ENCODE results near the gene ATG2A. TPM values are rescaled to one million over a fixed set of nuclear protein-coding genes. Genes with fewer than 3 reads are reported as not detected.
A peak's percentile ranks its signal among the peaks of the same experiment; 100 is the strongest.

The ATG2A gene
- total and polyA plus RNA-seq, 10 of the 15 experiments (the other 5 are each of a cell fraction or from before 2014, with no cell fraction given): 0.08 to 19.0 (median 4.6) TPM

DNA sequence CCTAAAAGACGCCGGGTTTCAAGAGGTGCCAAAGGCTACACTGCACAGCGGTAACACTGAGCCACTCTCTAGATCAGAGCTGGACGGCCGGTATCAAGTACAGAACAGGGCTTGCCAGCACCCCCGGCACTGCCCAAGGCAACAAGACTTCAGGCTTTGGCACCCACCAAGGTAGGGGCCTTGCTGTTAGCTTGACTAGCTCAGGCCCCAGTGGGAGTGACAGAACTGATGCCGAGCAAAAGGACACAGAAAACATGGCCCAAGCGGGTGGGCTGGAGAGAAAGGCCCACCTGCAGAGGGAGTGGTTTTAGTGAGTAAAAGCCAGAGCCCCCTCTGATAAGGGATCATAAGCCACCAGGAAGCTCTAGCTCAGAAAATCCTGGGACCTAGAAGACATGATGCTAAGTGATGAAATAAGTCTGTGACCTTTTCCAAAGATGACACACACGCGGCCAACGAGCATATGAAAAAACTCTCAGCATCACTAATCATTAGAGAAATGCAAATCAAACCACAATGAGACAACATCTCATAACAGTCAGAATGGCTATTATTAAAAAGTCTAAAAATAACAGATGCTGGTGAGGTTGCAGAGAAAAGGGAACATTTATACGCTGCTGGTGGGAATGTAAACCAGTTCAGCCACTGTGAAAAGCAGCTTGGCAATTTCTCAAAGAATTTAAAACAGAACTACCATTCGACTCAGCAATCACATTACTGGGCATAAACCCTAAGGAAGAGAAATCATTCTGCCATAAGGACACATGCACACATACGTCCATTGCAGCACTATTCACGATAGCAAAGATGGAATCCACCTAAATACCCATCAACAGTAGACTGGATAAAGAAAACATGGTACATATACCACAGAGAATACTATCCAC is 51.5 kb downstream of the ATG2A start (continued):
- TF ChIP-seq, protein P1, sequence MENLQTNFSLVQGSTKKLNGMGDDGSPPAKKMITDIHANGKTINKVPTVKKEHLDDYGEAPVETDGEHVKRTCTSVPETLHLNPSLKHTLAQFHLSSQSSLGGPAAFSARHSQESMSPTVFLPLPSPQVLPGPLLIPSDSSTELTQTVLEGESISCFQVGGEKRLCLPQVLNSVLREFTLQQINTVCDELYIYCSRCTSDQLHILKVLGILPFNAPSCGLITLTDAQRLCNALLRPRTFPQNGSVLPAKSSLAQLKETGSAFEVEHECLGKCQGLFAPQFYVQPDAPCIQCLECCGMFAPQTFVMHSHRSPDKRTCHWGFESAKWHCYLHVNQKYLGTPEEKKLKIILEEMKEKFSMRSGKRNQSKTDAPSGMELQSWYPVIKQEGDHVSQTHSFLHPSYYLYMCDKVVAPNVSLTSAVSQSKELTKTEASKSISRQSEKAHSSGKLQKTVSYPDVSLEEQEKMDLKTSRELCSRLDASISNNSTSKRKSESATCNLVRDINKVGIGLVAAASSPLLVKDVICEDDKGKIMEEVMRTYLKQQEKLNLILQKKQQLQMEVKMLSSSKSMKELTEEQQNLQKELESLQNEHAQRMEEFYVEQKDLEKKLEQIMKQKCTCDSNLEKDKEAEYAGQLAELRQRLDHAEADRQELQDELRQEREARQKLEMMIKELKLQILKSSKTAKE (IDR thresholded peaks at IDR 0.05; ENCODE audit: low read depth, poor library complexity, severe bottlenecking): peak; percentile 96
- TF ChIP-seq, protein P2, sequence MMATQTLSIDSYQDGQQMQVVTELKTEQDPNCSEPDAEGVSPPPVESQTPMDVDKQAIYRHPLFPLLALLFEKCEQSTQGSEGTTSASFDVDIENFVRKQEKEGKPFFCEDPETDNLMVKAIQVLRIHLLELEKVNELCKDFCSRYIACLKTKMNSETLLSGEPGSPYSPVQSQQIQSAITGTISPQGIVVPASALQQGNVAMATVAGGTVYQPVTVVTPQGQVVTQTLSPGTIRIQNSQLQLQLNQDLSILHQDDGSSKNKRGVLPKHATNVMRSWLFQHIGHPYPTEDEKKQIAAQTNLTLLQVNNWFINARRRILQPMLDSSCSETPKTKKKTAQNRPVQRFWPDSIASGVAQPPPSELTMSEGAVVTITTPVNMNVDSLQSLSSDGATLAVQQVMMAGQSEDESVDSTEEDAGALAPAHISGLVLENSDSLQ (IDR thresholded peaks at IDR 0.05): peak; percentile 24; the same call in 1 of the 2 replicates
- TF ChIP-seq BCL11A (IDR thresholded peaks at IDR 0.05; ENCODE audit: low read depth, low read length) (0 out of 2 replicates have a peak, but pooled peaks have one; percentile 38), SP1 (IDR thresholded peaks at IDR 0.05; ENCODE audit: low read depth, low read length) (peak; percentile 47), EP300 (IDR thresholded peaks at IDR 0.05; ENCODE audit: borderline replicate concordance in 1 of 2, control insufficient read depth in 1 of 2, low read depth in 2 of 2, low read length in 2 of 2) (peak; percentile 58 to 79; a peak in 2 of 4 replicates), MTA3 (IDR thresholded peaks at IDR 0.05; ENCODE audit: borderline replicate concordance, low read length) (no peak), BMI1 (IDR thresholded peaks at IDR 0.05; ENCODE audit: borderline replicate concordance) (no peak), POU2F2 (IDR thresholded peaks at IDR 0.05; ENCODE audit: borderline replicate concordance, low read depth, low read length) (peak; percentile 96), HCFC1 (IDR thresholded peaks at IDR 0.05; ENCODE audit: low read length) (no peak)
- TF ChIP-seq, protein P3, sequence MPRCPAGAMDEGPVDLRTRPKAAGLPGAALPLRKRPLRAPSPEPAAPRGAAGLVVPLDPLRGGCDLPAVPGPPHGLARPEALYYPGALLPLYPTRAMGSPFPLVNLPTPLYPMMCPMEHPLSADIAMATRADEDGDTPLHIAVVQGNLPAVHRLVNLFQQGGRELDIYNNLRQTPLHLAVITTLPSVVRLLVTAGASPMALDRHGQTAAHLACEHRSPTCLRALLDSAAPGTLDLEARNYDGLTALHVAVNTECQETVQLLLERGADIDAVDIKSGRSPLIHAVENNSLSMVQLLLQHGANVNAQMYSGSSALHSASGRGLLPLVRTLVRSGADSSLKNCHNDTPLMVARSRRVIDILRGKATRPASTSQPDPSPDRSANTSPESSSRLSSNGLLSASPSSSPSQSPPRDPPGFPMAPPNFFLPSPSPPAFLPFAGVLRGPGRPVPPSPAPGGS (IDR thresholded peaks at IDR 0.05; ENCODE audit: borderline replicate concordance, insufficient read depth, low read depth, low read length, poor library complexity, severe bottlenecking): peak; percentile 85
- TF ChIP-seq, protein P4, sequence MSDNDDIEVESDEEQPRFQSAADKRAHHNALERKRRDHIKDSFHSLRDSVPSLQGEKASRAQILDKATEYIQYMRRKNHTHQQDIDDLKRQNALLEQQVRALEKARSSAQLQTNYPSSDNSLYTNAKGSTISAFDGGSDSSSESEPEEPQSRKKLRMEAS (IDR thresholded peaks at IDR 0.05; ENCODE audit: low read depth, low read length): no peak
- TF ChIP-seq, protein P5, sequence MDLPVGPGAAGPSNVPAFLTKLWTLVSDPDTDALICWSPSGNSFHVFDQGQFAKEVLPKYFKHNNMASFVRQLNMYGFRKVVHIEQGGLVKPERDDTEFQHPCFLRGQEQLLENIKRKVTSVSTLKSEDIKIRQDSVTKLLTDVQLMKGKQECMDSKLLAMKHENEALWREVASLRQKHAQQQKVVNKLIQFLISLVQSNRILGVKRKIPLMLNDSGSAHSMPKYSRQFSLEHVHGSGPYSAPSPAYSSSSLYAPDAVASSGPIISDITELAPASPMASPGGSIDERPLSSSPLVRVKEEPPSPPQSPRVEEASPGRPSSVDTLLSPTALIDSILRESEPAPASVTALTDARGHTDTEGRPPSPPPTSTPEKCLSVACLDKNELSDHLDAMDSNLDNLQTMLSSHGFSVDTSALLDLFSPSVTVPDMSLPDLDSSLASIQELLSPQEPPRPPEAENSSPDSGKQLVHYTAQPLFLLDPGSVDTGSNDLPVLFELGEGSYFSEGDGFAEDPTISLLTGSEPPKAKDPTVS (IDR thresholded peaks at IDR 0.05; ENCODE audit: low read depth, low read length): no peak
- TF ChIP-seq, protein P6, sequence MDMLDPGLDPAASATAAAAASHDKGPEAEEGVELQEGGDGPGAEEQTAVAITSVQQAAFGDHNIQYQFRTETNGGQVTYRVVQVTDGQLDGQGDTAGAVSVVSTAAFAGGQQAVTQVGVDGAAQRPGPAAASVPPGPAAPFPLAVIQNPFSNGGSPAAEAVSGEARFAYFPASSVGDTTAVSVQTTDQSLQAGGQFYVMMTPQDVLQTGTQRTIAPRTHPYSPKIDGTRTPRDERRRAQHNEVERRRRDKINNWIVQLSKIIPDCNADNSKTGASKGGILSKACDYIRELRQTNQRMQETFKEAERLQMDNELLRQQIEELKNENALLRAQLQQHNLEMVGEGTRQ (IDR thresholded peaks at IDR 0.05; ENCODE audit: borderline replicate concordance, low read depth, low read length): no peak
- TF ChIP-seq, protein P7, sequence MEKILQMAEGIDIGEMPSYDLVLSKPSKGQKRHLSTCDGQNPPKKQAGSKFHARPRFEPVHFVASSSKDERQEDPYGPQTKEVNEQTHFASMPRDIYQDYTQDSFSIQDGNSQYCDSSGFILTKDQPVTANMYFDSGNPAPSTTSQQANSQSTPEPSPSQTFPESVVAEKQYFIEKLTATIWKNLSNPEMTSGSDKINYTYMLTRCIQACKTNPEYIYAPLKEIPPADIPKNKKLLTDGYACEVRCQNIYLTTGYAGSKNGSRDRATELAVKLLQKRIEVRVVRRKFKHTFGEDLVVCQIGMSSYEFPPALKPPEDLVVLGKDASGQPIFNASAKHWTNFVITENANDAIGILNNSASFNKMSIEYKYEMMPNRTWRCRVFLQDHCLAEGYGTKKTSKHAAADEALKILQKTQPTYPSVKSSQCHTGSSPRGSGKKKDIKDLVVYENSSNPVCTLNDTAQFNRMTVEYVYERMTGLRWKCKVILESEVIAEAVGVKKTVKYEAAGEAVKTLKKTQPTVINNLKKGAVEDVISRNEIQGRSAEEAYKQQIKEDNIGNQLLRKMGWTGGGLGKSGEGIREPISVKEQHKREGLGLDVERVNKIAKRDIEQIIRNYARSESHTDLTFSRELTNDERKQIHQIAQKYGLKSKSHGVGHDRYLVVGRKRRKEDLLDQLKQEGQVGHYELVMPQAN (conservative IDR thresholded peaks at IDR 0.05): no peak
- TF ChIP-seq, protein P8, sequence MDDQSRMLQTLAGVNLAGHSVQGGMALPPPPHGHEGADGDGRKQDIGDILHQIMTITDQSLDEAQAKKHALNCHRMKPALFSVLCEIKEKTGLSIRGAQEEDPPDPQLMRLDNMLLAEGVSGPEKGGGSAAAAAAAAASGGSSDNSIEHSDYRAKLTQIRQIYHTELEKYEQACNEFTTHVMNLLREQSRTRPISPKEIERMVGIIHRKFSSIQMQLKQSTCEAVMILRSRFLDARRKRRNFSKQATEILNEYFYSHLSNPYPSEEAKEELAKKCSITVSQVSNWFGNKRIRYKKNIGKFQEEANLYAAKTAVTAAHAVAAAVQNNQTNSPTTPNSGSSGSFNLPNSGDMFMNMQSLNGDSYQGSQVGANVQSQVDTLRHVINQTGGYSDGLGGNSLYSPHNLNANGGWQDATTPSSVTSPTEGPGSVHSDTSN (IDR thresholded peaks at IDR 0.05; ENCODE audit: insufficient replicate concordance, low read depth, low read length): no peak
